Fibroblast of gingiva (primary cell): ENCODE data around the gene MED13L.
"Not testable (repeated sequence)": the region's sequence is repeated elsewhere in the genome, so short reads cannot be mapped to it uniquely, and the experiment has no call there.

Experiments used
- DNase-seq: peaks from one replicate; pipeline ENCODE4 v3.0.0-alpha.2; 2011; ENCODE audit warnings: low read depth

The MED13L gene

GRCh38 chr12:116303066-116303465 lies 25.6 kb upstream of the MED13L start:
- no peak for DNase-seq

- DNase-seq = no peak
These were observed 24.9 kb upstream of the MED13L start for GRCh38 chr12:116302166-116303058.

GRCh38 chr12:116301621-116302020 lies 24.1 kb upstream of the MED13L start:
- DNase-seq = no peak

GRCh38 chr12:116299665-116300328 lies 22.3 kb upstream of the MED13L start:
- peak; percentile 46 for DNase-seq

GRCh38 chr12:116299064-116299463 lies 21.6 kb upstream of the MED13L start:
- no peak for DNase-seq

- DNase-seq = no peak
These were observed 21.1 kb upstream of the MED13L start for GRCh38 chr12:116298578-116298977.

- no peak for DNase-seq
These were observed 19.8 kb upstream of the MED13L start for GRCh38 chr12:116297224-116297834.

- peak; percentile 30 for DNase-seq
These were observed 18.1 kb upstream of the MED13L start for GRCh38 chr12:116295327-116296263.

GRCh38 chr12:116294454-116295165 lies 17.1 kb upstream of the MED13L start:
- DNase-seq = peak; percentile 38

GRCh38 chr12:116293687-116294453 lies 16.4 kb upstream of the MED13L start:
- no peak for DNase-seq

- no peak for DNase-seq
These were observed 13.7 kb upstream of the MED13L start for GRCh38 chr12:116291218-116291617.

GRCh38 chr12:116288735-116289134 lies 11.2 kb upstream of the MED13L start:
- DNase-seq = no peak

GRCh38 chr12:116287842-116288301 lies 10.4 kb upstream of the MED13L start:
- no peak for DNase-seq

- peak; percentile 76 for DNase-seq
These were observed 6.9 kb upstream of the MED13L start for GRCh38 chr12:116284396-116284795.

- DNase-seq = not testable (repeated sequence)
These were observed 6.4 kb upstream of the MED13L start for GRCh38 chr12:116283881-116284280.

GRCh38 chr12:116282371-116283286 lies 5.1 kb upstream of the MED13L start:
- no peak for DNase-seq

- DNase-seq = no peak
These were observed 3.2 kb upstream of the MED13L start for GRCh38 chr12:116280595-116281290.

- DNase-seq = no peak
These were observed 1.2 kb upstream of the MED13L start for GRCh38 chr12:116278667-116279066.

- DNase-seq = no peak
These were observed 760 bp upstream of the MED13L start for GRCh38 chr12:116278279-116278626.
